Tongue (tissue), 2 donors: Measurements from ENCODE around the gene KLHL26. TPM values are rescaled to one million over a fixed set of nuclear protein-coding genes. Genes with fewer than 3 reads are reported as not detected.

Experiments
- DNase-seq: peaks from one replicate; pipeline ENCODE4 v3.0.0-alpha.2; 2015
- total RNA-seq: library from RNA; depleted of rRNA; stranded (reverse); fragments of >200 nt; gene quantifications from one replicate; pipeline ENCODE4 v1.2.3, GENCODE V29; 2014

The KLHL26 gene
- total RNA-seq, 1 donor from 2014 or later = 6.2 TPM

DNA sequence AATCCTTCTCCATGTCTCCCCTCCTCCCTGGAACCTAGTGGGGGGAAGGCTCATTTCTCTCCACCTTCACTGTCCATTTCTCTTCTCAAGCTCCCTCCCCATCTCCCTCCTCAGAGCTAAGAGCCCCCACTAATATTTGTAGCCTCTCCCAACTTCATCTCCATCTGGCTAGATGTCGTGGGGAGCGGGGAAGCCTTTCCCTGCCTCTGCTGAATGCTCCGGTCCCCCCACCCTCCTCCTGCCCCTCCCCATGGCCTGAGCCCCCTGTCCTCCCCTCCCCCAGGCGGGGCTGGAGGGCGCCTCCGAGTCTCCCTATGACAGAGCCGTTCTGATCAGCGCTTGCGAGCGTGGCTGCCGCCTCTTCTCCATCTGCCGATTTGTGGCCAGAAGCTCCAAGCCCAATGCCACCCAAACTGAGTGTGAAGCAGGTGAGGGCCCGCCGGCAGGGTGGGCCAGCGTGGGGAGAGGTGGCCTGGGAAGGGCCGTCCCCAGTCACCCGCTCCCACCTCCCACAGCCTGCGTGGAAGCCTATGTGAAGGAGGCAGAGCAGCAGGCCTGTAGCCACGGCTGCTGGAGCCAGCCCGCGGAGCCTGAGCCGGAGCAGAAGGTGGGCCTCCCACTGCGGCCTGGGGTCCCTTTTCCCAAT is 23.1 kb upstream of the KLHL26 start:
- DNase-seq = no peak

GRCh38 chr19:18616023-18616422 is 20.8 kb upstream of the KLHL26 start:
- no peak for DNase-seq

DNA sequence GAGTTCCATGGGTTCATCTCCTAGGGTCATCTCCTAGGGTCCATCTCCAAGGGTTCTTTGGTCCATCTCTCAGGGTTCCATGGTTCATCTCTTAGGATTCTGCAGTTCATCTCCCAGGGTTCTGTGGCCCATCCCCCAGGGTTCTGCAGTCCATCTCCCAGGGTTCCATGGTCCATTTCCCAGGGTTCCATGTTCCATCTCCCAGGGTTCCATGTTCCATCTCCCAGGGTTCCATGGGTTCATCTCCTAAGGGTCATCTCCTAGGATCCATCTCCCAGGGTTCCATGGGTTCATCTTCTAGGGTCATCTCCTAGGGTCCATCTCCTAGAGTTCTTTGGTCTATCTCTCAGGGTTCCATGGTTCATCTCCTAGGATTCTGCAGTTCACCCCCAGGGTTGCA is 19.3 kb upstream of the KLHL26 start:
- DNase-seq = no peak

GRCh38 chr19:18618236-18618635 is 18.6 kb upstream of the KLHL26 start:
- no peak for DNase-seq

DNA sequence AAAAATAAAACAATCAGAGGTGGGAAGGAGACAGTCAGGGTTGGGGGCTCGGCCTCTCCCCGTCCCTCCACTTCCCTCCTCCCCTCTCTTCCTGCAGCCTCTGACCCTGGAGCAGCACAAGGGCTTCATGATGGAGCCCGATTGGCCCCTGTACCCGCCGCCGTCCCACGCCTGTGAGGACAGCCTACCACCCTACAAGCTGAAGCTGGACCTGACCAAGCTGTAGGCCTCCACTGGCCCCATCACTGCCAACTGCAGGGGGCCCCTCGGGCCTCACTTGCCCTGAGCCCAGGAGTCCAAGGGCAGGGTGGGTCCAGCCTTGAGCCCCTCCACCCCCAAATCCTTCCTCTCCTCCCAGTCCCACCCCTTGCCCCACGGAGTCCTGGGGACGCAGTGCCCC is 16.5 kb upstream of the KLHL26 start:
- no peak for DNase-seq

DNA sequence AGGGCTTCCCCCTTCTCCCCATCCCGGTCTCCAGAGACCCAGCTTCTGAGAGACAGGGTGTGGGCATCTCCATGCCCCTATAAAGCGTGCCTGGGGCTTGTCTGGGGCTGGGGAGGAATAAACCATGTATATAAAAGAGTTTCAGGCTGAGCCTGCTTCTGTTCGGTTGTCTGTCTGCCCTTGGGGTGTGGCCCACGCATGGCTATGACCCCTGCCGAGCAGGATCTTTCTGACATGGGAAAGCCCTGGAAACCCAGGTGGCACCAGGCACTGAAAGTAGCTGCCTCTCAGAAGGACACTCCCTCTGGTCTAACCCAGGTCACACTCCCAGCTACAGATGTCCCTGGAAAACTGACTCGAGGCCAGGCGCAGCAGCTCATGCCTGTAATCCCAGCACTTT is 15.9 kb upstream of the KLHL26 start:
- no peak for DNase-seq

- DNase-seq = no peak
Observed at GRCh38 chr19:18626906-18627305, 9.9 kb upstream of the KLHL26 start.

- no peak for DNase-seq
Observed at GRCh38 chr19:18629166-18630088, 7.4 kb upstream of the KLHL26 start.

DNA sequence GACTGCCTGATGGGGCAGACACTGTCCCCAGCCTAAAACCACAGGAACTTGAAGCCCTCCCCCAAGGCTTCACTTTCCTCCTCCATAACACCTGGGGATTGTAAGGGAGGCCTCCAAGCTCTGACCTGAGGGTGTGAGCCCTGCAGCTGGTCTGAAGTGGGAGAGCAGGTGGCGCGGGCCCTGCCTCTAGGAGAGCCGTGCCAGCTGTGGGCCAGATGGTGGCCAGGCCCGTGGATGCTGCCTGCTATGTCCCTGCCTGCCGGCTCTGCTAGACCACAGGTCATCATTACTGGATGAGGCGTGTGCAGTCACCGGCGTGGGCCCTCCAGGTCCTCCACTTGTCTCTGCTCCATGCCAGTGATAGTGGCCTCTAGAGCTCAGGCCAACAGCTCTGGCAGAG is 3.5 kb upstream of the KLHL26 start:
- DNase-seq = no peak

GRCh38 chr19:18634612-18635297 is 2.1 kb upstream of the KLHL26 start:
- DNase-seq = peak; percentile 57

- no peak for DNase-seq
Observed at GRCh38 chr19:18635831-18636182, 1.0 kb upstream of the KLHL26 start.

GRCh38 chr19:18636183-18636968 is 452 bp upstream of the KLHL26 start:
- peak; percentile 97 for DNase-seq

DNA sequence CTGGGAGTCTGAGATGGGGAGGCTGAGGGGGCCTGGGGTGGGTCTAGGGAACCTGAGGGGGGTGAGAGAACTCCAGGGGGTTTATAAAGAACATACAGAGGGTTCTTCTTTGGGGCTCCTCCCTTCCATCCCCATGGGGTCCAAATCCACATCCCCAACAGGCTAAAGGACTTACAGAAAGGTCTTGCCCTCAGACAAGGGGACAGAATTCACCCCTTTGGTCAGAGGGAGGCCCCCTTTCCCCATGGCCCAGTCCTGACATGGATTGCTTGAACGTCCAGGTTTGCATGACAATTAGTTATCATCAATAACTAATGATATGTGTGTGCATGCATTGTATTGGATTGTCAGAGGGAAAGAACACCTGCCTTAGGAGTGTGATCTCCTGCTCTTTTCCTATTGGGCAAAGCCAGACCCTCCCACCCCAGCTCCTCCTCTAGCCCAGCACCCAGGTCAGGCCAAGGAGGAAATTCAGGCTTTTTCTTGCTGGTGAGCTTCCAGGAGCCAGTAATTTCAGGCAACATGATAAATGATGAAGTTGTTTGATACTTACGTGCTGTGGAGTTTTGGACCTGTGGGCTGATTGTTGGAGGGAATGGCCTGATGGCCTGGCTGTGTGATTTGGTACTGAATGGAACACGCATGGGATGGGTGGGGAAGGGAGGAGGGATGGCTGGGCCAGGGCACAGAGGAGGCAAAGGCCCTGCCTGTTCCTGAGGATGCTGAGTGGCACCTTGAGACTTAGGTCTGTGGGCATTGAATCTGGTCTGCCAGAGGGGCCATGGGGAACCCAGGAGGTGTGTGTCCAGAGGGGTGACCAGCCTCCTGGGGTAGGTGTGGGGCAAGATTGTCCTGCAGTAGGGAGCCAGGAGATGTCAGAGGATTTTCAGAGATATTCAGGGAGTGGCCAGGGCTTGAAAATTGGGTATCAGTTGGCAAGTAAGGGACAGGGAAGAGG is 1.1 kb downstream of the KLHL26 start:
- DNase-seq = no peak

- DNase-seq = peak; percentile 51
Observed at GRCh38 chr19:18639706-18640243, 2.9 kb downstream of the KLHL26 start.

- DNase-seq = no peak
Observed at GRCh38 chr19:18644196-18645034, 7.6 kb downstream of the KLHL26 start.

DNA sequence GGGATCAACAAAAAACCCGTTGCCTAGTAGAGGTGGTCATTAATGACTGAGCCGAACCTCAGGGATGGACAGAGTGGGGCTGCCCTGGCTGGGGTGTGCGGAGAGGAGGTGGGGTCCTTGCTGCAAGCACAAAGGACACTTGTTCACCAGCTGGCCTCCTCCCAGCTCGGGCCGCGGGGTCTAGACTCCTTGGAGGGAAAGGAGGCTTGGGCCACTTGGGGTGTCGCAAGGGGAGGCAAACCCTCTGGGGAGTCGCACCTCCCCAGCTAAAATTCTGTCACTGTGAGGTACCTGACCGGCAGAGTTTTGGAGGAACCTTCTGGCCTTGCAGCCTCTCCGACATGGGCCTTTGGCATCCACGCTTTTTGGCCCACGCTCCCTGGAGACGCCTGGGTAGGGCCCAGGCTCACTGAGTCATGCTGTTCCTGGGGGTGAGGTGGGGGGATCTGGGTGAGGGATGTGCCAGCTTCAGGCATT is 8.2 kb downstream of the KLHL26 start:
- no peak for DNase-seq

GRCh38 chr19:18646535-18647370 is 9.9 kb downstream of the KLHL26 start:
- no peak for DNase-seq

DNA sequence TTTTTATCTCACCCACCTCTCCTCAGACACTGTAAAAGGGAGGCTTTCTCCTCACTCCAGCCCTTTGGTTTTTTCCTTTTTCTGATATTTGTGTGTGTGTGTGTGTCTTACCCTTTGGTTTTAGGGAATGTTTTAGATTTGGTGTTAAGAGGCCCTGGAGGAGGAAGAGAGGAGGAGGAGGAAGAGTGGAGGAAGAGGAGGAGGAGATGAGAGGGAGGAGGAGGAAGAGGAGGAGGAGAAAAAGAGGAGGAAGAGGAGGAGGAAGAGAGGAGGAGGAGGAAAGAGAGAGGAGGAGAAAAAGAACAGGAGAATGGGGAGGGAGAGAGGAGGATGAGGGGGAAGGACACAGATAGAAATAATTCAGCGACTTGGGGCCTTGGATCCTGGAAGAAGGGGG is 10.5 kb downstream of the KLHL26 start:
- DNase-seq = no peak

DNA sequence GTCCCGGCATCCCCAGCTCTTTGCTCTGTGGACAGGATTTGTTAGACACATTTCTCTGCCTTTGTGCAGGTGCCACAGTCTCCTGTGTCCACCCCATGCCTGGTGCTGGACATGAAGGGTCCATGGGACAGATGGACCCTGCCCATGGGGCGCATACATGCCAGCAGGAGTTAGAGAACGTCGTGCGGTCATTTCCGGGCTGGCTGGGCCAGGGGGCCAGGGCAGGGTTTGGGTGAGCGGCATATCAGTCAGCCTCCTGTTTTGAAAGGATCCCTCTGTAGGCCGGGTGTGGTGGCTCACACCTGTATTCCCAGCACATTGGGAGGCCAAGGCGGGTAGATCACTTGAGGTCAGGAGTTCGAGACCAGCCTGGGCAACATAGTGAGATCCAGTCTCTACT is 11.0 kb downstream of the KLHL26 start:
- no peak for DNase-seq
